H9 (cell line): ENCODE results near the gene GPR161. TPM values are rescaled to one million over a fixed set of nuclear protein-coding genes. Genes with fewer than 3 reads are reported as not detected.

Experiments used
- DNase-seq: peaks from one replicate; pipeline ENCODE4 v3.0.0-alpha.2; 2017
- H2AFZ ChIP-seq: one replicate; pipeline ENCODE4 v1.6.1; 2013; ENCODE audit warnings: mild to moderate bottlenecking, low read length, control low read depth, moderate library complexity
- H2AK5ac ChIP-seq: 2 replicates; pipeline ENCODE4 v1.6.1; 2013; ENCODE audit warnings: low read length, control low read depth, mixed read lengths; ENCODE audit not compliant: insufficient read length
- H2BK120ac ChIP-seq: one replicate; pipeline ENCODE4 v1.6.1; 2013; ENCODE audit warnings: low read depth, mild to moderate bottlenecking, low read length, control low read depth, inconsistent platforms; ENCODE audit not compliant: poor library complexity, severe bottlenecking
- H2BK12ac ChIP-seq: 2 replicates; pipeline ENCODE4 v1.6.1; 2013; ENCODE audit warnings: low read length, control low read depth, mixed read lengths, low read depth; ENCODE audit not compliant: insufficient read length
- H2BK15ac ChIP-seq: 2 replicates; pipeline ENCODE4 v1.6.1; 2013; ENCODE audit warnings: low read depth, low read length, control low read depth
- H2BK20ac ChIP-seq: one replicate; pipeline ENCODE4 v1.6.1; 2013; ENCODE audit warnings: low read depth, mild to moderate bottlenecking, low read length, control low read depth, inconsistent platforms; ENCODE audit not compliant: poor library complexity, severe bottlenecking
- H2BK5ac ChIP-seq: 2 replicates; pipeline ENCODE4 v1.6.1; 2013; ENCODE audit warnings: low read length, control low read depth, mixed read lengths; ENCODE audit not compliant: insufficient read length
- H3K14ac ChIP-seq: 2 replicates; pipeline ENCODE4 v1.6.1; 2013; ENCODE audit warnings: low read length, control low read depth; ENCODE audit not compliant: insufficient read depth
- H3K18ac ChIP-seq: 2 replicates; pipeline ENCODE4 v1.6.1; 2013; ENCODE audit warnings: low read depth, mild to moderate bottlenecking, mixed read lengths, low read length, control low read depth; ENCODE audit not compliant: insufficient read length
- H3K23ac ChIP-seq: 2 replicates; pipeline ENCODE4 v1.6.1; 2013; ENCODE audit warnings: low read length, control low read depth, mixed read lengths, low read depth; ENCODE audit not compliant: insufficient read length
- H3K23me2 ChIP-seq: 2 replicates; pipeline ENCODE4 v1.6.1; 2013; ENCODE audit warnings: low read depth, mild to moderate bottlenecking, mixed read lengths, low read length, control low read depth; ENCODE audit not compliant: insufficient read length, poor library complexity, severe bottlenecking
- H3K27ac ChIP-seq: 2 replicates; pipeline ENCODE4 v1.5.1; 2013; ENCODE audit warnings: low read length, control low read depth, mixed read lengths, low read depth; ENCODE audit not compliant: insufficient read length
- H3K27me3 ChIP-seq: 2 replicates; pipeline ENCODE4 v1.6.1; 2013; ENCODE audit warnings: low read length, control low read depth, inconsistent platforms; ENCODE audit not compliant: insufficient read depth
- H3K4ac ChIP-seq: 2 replicates; pipeline ENCODE4 v1.6.1; 2013; ENCODE audit warnings: low read depth, mild to moderate bottlenecking, control low read depth, inconsistent platforms, low read length, moderate library complexity
- H3K4me1 ChIP-seq: 2 replicates; pipeline ENCODE4 v1.6.1; 2013; ENCODE audit warnings: low read length, control low read depth, inconsistent platforms; ENCODE audit not compliant: insufficient read depth
- H3K4me2 ChIP-seq: 2 replicates; pipeline ENCODE4 v1.6.1; 2013; ENCODE audit warnings: low read length, control low read depth, mixed read lengths; ENCODE audit not compliant: insufficient read length, insufficient read depth
- H3K56ac ChIP-seq: 2 replicates; pipeline ENCODE4 v1.6.1; 2013; ENCODE audit warnings: low read depth, mild to moderate bottlenecking, mixed read lengths, low read length, control low read depth; ENCODE audit not compliant: insufficient read length
- H3K79me1 ChIP-seq: 2 replicates; pipeline ENCODE4 v1.6.1; 2013; ENCODE audit warnings: low read depth, mild to moderate bottlenecking, moderate library complexity, low read length, control low read depth, inconsistent platforms; ENCODE audit not compliant: insufficient read depth, poor library complexity, severe bottlenecking
- H3K79me2 ChIP-seq: 2 replicates; pipeline ENCODE4 v1.6.1; 2013; ENCODE audit warnings: low read length, control low read depth, inconsistent platforms; ENCODE audit not compliant: insufficient read depth
- H3K9ac ChIP-seq: 2 replicates; pipeline ENCODE4 v1.6.1; 2013; ENCODE audit warnings: low read length, control low read depth, mixed read lengths; ENCODE audit not compliant: insufficient read length; ENCODE audit errors: extremely low read depth
- H3K9me3 ChIP-seq: one replicate; pipeline ENCODE4 v1.6.1; 2013; ENCODE audit warnings: low read depth, low read length, inconsistent platforms; ENCODE audit not compliant: control insufficient read depth
- H3T11ph ChIP-seq: one replicate; pipeline ENCODE4 v1.6.1; 2013; ENCODE audit warnings: mild to moderate bottlenecking, low read length, control low read depth, inconsistent platforms
- H4K20me1 ChIP-seq: one replicate; pipeline ENCODE4 v1.6.1; 2013; ENCODE audit not compliant: control insufficient read depth, insufficient read length, insufficient read depth
- H4K5ac ChIP-seq: 2 replicates; pipeline ENCODE4 v1.6.1; 2013; ENCODE audit warnings: low read depth, mild to moderate bottlenecking, mixed read lengths, low read length, control low read depth; ENCODE audit not compliant: insufficient read length
- H4K8ac ChIP-seq: replicated peaks from 2 replicates; pipeline ENCODE4 v1.6.1; 2013; ENCODE audit warnings: low read length, control low read depth, mixed read lengths, low read depth; ENCODE audit not compliant: insufficient read length
- H4K91ac ChIP-seq: 2 replicates; pipeline ENCODE4 v1.6.1; 2013; ENCODE audit warnings: low read depth, mild to moderate bottlenecking, moderate library complexity, mixed read lengths, low read length, control low read depth; ENCODE audit not compliant: insufficient read length
- H3K27ac Mint-ChIP-seq, 3 experiments: 2 replicates in 2 of 3; 3 replicates in 1 of 3; pipeline ENCODE4 v1.8.0; 2020 to 2021; ENCODE audit warnings: mixed read lengths in 3 of 3, mild to moderate bottlenecking in 1 of 3, moderate library complexity in 1 of 3
- H3K27me3 Mint-ChIP-seq: 2 replicates; pipeline ENCODE4 v1.8.0; 2021; ENCODE audit warnings: low read depth, mild to moderate bottlenecking, moderate library complexity, mixed read lengths
- H3K36me3 Mint-ChIP-seq, 3 experiments: 2 replicates in 2 of 3; 3 replicates in 1 of 3; pipeline ENCODE4 v1.8.0; 2020 to 2021; ENCODE audit warnings: low read depth in 3 of 3, mixed read lengths in 3 of 3; ENCODE audit not compliant: insufficient read depth in 1 of 3
- H3K4me1 Mint-ChIP-seq, 2 experiments: 2 replicates each; pipeline ENCODE4 v1.8.0; 2020; ENCODE audit warnings: mixed read lengths in 2 of 2
- H3K4me3 Mint-ChIP-seq, 2 experiments: 2 replicates in 1 of 2; 3 replicates in 1 of 2; pipeline ENCODE4 v1.8.0; 2020 to 2021; ENCODE audit warnings: mild to moderate bottlenecking in 2 of 2, mixed read lengths in 2 of 2, moderate library complexity in 1 of 2
- H3K9me3 Mint-ChIP-seq, 2 experiments: 2 replicates in 1 of 2; 3 replicates in 1 of 2; pipeline ENCODE4 v1.8.0; 2020; ENCODE audit warnings: mild to moderate bottlenecking in 2 of 2, mixed read lengths in 2 of 2, moderate library complexity in 1 of 2
- WGBS: extraction: QIAGEN DNeasy Blood & Tissue Kit; methylation state at CpG from one replicate; pipeline ENCODE4 v1.1.7; 2013; ENCODE audit warnings: missing lambda C conversion rate, low lambda C conversion rate, mixed read lengths; ENCODE audit not compliant: insufficient read length; ENCODE audit errors: extremely low coverage; 5-methylcytosine and 5-hydroxymethylcytosine counted together
- total RNA-seq: library from RNA; stranded (reverse); gene quantifications from 2 replicates; pipeline ENCODE4 v1.2.1, GENCODE V29; 2021
- TF ChIP-seq, protein P1 (sequence below): fragments of 200-600 bp; sonication (generic); conservative IDR thresholded peaks from 3 replicates; pipeline ENCODE4 v1.8.0; 2021; ENCODE audit warnings: antibody characterized with exemption, mild to moderate bottlenecking

The GPR161 gene
- total RNA-seq, 1 experiment from 2014 or later: 10.6 TPM

DNA sequence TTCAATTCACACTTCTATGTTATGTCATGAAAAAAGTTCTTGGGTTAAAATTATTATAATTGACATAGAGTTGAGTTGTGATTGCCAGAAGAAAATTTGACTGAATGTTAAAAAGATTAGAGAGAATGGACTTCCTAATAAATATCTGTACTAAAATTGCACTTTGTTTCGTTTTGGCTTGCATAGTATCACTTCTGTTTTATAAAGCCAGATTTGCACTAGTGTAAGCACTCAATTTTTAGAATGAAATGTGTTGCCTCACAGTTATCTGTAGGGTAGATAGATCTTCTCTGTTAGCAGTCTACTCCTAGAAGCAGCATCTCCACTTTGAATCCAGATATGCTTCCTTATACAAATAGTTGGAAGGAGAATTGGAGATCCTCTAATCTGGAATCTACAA is 104.7 kb downstream of the GPR161 start:
- H3T11ph ChIP-seq: no peak overlapping the region
- H3K9me3 ChIP-seq: no peaks in the 10 kb centered on the region
- H3K9ac ChIP-seq: no peak overlapping the region
- H3K27me3 ChIP-seq: no peaks in the 10 kb centered on the region
- no peaks in the 10 kb centered on the region for H3K23me2 ChIP-seq
- WGBS: no CpG with 5 or more reads among the region's 1 CpG
- no peak overlapping the region for H3K18ac ChIP-seq
- H3K79me1 ChIP-seq: no peaks in the 10 kb centered on the region
- no peak overlapping the region for H2BK20ac ChIP-seq
- H2BK120ac ChIP-seq: no peak overlapping the region
- H3K4ac ChIP-seq: no peak overlapping the region
- no peaks in the 10 kb centered on the region for H4K20me1 ChIP-seq
- DNase-seq: no peak
- no peak overlapping the region for H3K23ac ChIP-seq
- no peak overlapping the region for H3K27ac Mint-ChIP-seq
- TF ChIP-seq, protein P1, sequence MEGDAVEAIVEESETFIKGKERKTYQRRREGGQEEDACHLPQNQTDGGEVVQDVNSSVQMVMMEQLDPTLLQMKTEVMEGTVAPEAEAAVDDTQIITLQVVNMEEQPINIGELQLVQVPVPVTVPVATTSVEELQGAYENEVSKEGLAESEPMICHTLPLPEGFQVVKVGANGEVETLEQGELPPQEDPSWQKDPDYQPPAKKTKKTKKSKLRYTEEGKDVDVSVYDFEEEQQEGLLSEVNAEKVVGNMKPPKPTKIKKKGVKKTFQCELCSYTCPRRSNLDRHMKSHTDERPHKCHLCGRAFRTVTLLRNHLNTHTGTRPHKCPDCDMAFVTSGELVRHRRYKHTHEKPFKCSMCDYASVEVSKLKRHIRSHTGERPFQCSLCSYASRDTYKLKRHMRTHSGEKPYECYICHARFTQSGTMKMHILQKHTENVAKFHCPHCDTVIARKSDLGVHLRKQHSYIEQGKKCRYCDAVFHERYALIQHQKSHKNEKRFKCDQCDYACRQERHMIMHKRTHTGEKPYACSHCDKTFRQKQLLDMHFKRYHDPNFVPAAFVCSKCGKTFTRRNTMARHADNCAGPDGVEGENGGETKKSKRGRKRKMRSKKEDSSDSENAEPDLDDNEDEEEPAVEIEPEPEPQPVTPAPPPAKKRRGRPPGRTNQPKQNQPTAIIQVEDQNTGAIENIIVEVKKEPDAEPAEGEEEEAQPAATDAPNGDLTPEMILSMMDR: no peak
- H2AK5ac ChIP-seq: no peak overlapping the region
- H3K4me1 Mint-ChIP-seq: no peaks in the 10 kb centered on the region
- H3K4me2 ChIP-seq: no peak overlapping the region
- no peaks in the 10 kb centered on the region for H3K4me1 ChIP-seq
- no peaks in the 10 kb centered on the region for H3K27me3 Mint-ChIP-seq
- no peak overlapping the region for H4K91ac ChIP-seq
- no peaks in the 10 kb centered on the region for H3K79me2 ChIP-seq
- H4K8ac ChIP-seq: no peak overlapping the region
- no peaks in the 10 kb centered on the region for H3K9me3 Mint-ChIP-seq
- H3K56ac ChIP-seq: no peak overlapping the region
- no peak overlapping the region for H3K4me3 Mint-ChIP-seq
- no peak overlapping the region for H3K27ac ChIP-seq
- no peak overlapping the region for H2BK5ac ChIP-seq
- H2BK15ac ChIP-seq: no peak overlapping the region
- H3K36me3 Mint-ChIP-seq: peaks cover 0 to 12% (median 5%) of the 10 kb centered on the region in 3 experiments; a peak in 4 of 7 replicates
- H4K5ac ChIP-seq: no peak overlapping the region
- H2BK12ac ChIP-seq: no peak overlapping the region
- H2AFZ ChIP-seq: no peak overlapping the region
- no peak overlapping the region for H3K14ac ChIP-seq
